ENCODE measurements around the gene AVPR2.

DNA sequence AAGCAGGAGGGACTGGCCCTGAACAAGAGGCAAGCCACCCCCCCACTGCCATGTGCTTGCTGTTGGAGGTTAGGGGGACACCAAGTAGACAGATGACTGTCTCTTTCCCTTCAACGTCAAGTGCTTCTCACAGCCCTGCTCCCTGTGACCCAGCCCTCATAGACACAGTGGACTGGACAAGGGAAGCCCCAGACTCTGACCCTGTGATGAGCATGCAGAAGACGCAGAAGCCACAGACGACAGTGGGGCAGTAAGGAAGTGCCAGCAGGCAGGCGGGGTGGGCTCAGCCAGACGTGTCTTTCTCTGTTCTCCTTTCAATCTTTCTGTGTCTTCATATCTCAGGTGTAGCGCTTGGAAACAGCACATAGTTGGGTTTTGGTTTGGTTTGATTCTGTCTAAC, 16.1 kb upstream of the AVPR2 start:
- no peak for TF ChIP-seq CTCF (conservative IDR thresholded peaks at IDR 0.05 in 1 of 2, IDR thresholded peaks at IDR 0.05 in 1 of 2; ENCODE audit: low read depth in 1 of 2, low read length in 2 of 2)
- no peak for TF ChIP-seq EZH2 (IDR thresholded peaks at IDR 0.05; ENCODE audit: low read length, missing control alignments)

All from fibroblast of lung (primary cell).